Panc1 (cell line): Measurements from ENCODE around the gene MUC5AC. TPM values are rescaled to one million over a fixed set of nuclear protein-coding genes. Genes with fewer than 3 reads are reported as not detected.

Experiments
- ATAC-seq: fragments of 200-7000 bp; cut with Tn5 transposase; 2 replicates; pipeline ENCODE4 v1.9.1; 2020; ENCODE audit warnings: mild to moderate bottlenecking, moderate library complexity
- BruUV-seq: library from RNA; stranded (reverse); fragments of 400-500 nt; replicated peaks from 2 replicates; lab custom pipeline; 2021; lab: Mats Ljungman, UMichigan
- CTCF ChIA-PET: fragments of 300-600 bp; sonication (Branson Sonifier 250); formaldehyde crosslinking; loops from one replicate; lab custom pipeline; 2022; ENCODE audit warnings: antibody characterized with exemption; lab: Charles Lee
- POLR2A ChIA-PET: fragments of 300-600 bp; sonication (Branson Sonifier 250); formaldehyde crosslinking; loops from one replicate; lab custom pipeline; 2022; ENCODE audit warnings: antibody characterized with exemption; lab: Charles Lee
- DNase-seq: peaks from one replicate; pipeline ENCODE4 v3.0.0-alpha.2; 2010; ENCODE audit warnings: low read depth, low spot score
- H3K27ac ChIP-seq: 2 replicates; pipeline ENCODE4 v1.5.1; 2011; ENCODE audit warnings: mild to moderate bottlenecking, low read length, inconsistent platforms
- H3K27me3 ChIP-seq: fragments of 200-500 bp; sonication (Bioruptor generic); 2 replicates; pipeline ENCODE4 v1.6.0; 2014; ENCODE audit warnings: low read length, inconsistent platforms; ENCODE audit not compliant: control insufficient read depth, insufficient read depth
- H3K36me3 ChIP-seq: fragments of 200-500 bp; sonication (Bioruptor generic); 2 replicates; pipeline ENCODE4 v1.5.1; 2014; ENCODE audit warnings: inconsistent platforms, mild to moderate bottlenecking, low read length, moderate library complexity; ENCODE audit not compliant: control insufficient read depth, insufficient read depth
- H3K4me1 ChIP-seq: 2 replicates; pipeline ENCODE4 v1.5.1; 2011; ENCODE audit warnings: inconsistent platforms, mild to moderate bottlenecking, low read length, moderate library complexity; ENCODE audit not compliant: control insufficient read depth, insufficient read depth
- H3K4me3 ChIP-seq, 2 experiments: 2 replicates each; pipeline ENCODE4 v1.5.1; 2011 to 2012; ENCODE audit warnings: low read depth in 2 of 2, low read length in 2 of 2, mild to moderate bottlenecking in 2 of 2, inconsistent platforms in 1 of 2, moderate library complexity in 1 of 2
- H3K9me3 ChIP-seq: fragments of 200-500 bp; sonication (Bioruptor generic); 2 replicates; pipeline ENCODE4 v1.5.1; 2014; ENCODE audit warnings: low read depth, mild to moderate bottlenecking, inconsistent platforms, low read length, moderate library complexity; ENCODE audit not compliant: control insufficient read depth, insufficient read depth
- POLR2AphosphoS5 ChIP-seq: IDR thresholded peaks from 2 replicates; pipeline ENCODE4 v1.6.1; 2012; ENCODE audit warnings: mild to moderate bottlenecking, low read depth, low read length, moderate library complexity
- SIN3A ChIP-seq: IDR thresholded peaks from 2 replicates; pipeline ENCODE4 v1.6.1; 2012; ENCODE audit warnings: low read depth, mild to moderate bottlenecking, low read length, moderate library complexity, borderline replicate concordance; ENCODE audit not compliant: insufficient read depth
- TCF7L2 ChIP-seq: IDR thresholded peaks from 2 replicates; pipeline ENCODE4 v1.6.1; 2011; ENCODE audit warnings: mild to moderate bottlenecking, low read depth, low read length, inconsistent platforms
- in situ Hi-C: cut with HindIII; loops from 2 replicates; pipeline ENCODE4 v1.10.0; 2016; ENCODE audit warnings: low sequenced_read_pairs, low pct_unique_long_range_greater_than_20kb
- intact Hi-C: fragments of 100-400 bp; cut with micrococcal nuclease; formaldehyde crosslinking; loops from one replicate; pipeline ENCODE4 v1.10.0; 2022; ENCODE audit not compliant: unreplicated experiment
- total RNA-seq: library from RNA; stranded (reverse); gene quantifications from one replicate; pipeline ENCODE4 v1.2.1, GENCODE V29; 2021; ENCODE audit not compliant: unreplicated experiment
- TF ChIP-seq, protein P1 (sequence below): fragments of 450-650 bp; IDR thresholded peaks from 2 replicates; pipeline ENCODE4 v1.5.1; 2017; ENCODE audit warnings: mild to moderate bottlenecking
- TF ChIP-seq, protein P2 (sequence below), 2 experiments: IDR thresholded peaks; 2 replicates each; pipeline ENCODE4 v1.6.1; 2011 to 2012; ENCODE audit warnings: low read depth in 2 of 2, control low read depth in 1 of 2, low read length in 1 of 2, mild to moderate bottlenecking in 1 of 2, moderate library complexity in 1 of 2; ENCODE audit not compliant: insufficient read depth in 1 of 2

The MUC5AC gene
- total RNA-seq, 1 experiment from 2014 or later, result 0.03 TPM

DNA sequence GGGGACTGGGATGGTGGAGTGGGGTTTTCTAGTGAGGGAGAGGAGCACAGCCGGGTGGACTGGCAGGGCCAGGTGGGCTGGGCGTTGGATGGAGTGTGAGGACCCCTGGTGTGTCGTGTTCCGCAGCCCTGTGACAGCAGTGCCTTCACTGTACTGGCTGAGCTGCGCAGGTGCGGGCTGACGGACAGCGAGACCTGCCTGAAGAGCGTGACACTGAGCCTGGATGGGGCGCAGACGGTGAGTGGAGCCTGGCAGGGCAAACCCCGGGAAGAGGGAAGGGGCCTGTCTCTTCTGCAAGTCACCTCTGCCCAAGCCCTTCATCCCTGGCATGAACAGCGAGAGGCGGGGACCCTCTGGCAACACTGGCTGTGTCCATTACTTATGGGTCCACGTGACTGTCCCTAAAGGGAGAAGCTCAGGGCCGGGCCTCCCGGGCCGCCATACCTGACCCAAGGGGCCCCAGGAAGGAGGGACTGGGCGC lies 10.0 kb downstream of the MUC5AC start:
- intact Hi-C loops, result no loop called here

DNA sequence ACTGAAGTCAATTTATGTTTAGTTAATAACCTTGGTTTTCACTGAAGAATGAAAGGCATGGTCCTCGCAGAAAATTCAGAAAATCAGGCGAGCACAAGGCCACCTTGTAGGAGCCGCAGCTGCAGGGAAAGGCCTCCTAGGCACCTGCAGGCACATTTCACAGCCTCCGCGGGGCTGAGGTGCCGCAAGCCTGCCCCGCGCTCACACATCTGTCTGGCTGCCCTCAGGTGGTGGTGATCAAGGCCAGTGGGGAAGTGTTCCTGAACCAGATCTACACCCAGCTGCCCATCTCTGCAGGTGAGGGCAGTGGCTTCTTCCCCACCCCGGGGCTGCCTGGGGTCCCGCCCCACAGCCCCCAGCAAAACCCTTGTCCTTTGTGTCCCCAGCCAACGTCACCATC lies 10.5 kb downstream of the MUC5AC start:
- no TSS peak for BruUV-seq
- H3K9me3 ChIP-seq, result no peaks in the 10 kb centered on the region

More for the DNA sequence above, 10.0 kb downstream of the MUC5AC start:
- in situ Hi-C loops, result no loop called here
- no peaks in the 10 kb centered on the region for H3K9me3 ChIP-seq
- POLR2A ChIA-PET, result no interaction called here
- no peak overlapping the region for H3K4me3 ChIP-seq
- ATAC-seq, result no peak
- BruUV-seq, result no TSS peak
- no peak for TF ChIP-seq SIN3A
- TF ChIP-seq TCF7L2, result no peak
- TF ChIP-seq, protein P1, sequence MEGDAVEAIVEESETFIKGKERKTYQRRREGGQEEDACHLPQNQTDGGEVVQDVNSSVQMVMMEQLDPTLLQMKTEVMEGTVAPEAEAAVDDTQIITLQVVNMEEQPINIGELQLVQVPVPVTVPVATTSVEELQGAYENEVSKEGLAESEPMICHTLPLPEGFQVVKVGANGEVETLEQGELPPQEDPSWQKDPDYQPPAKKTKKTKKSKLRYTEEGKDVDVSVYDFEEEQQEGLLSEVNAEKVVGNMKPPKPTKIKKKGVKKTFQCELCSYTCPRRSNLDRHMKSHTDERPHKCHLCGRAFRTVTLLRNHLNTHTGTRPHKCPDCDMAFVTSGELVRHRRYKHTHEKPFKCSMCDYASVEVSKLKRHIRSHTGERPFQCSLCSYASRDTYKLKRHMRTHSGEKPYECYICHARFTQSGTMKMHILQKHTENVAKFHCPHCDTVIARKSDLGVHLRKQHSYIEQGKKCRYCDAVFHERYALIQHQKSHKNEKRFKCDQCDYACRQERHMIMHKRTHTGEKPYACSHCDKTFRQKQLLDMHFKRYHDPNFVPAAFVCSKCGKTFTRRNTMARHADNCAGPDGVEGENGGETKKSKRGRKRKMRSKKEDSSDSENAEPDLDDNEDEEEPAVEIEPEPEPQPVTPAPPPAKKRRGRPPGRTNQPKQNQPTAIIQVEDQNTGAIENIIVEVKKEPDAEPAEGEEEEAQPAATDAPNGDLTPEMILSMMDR, result no peak
- TF ChIP-seq, protein P2, sequence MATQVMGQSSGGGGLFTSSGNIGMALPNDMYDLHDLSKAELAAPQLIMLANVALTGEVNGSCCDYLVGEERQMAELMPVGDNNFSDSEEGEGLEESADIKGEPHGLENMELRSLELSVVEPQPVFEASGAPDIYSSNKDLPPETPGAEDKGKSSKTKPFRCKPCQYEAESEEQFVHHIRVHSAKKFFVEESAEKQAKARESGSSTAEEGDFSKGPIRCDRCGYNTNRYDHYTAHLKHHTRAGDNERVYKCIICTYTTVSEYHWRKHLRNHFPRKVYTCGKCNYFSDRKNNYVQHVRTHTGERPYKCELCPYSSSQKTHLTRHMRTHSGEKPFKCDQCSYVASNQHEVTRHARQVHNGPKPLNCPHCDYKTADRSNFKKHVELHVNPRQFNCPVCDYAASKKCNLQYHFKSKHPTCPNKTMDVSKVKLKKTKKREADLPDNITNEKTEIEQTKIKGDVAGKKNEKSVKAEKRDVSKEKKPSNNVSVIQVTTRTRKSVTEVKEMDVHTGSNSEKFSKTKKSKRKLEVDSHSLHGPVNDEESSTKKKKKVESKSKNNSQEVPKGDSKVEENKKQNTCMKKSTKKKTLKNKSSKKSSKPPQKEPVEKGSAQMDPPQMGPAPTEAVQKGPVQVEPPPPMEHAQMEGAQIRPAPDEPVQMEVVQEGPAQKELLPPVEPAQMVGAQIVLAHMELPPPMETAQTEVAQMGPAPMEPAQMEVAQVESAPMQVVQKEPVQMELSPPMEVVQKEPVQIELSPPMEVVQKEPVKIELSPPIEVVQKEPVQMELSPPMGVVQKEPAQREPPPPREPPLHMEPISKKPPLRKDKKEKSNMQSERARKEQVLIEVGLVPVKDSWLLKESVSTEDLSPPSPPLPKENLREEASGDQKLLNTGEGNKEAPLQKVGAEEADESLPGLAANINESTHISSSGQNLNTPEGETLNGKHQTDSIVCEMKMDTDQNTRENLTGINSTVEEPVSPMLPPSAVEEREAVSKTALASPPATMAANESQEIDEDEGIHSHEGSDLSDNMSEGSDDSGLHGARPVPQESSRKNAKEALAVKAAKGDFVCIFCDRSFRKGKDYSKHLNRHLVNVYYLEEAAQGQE (IDR thresholded peaks at IDR 0.05; ENCODE audit: insufficient read depth in 1 of 2, low read depth in 2 of 2, low read length in 1 of 2), result no peak
- no peak for TF ChIP-seq POLR2AphosphoS5
- H3K36me3 ChIP-seq, result no peaks in the 10 kb centered on the region
- no peak for DNase-seq
- peaks cover 12% of the 10 kb centered on the region for H3K4me1 ChIP-seq
- CTCF ChIA-PET, result interaction anchor here (0.6 kb wide), 1 partner anchor 187 kb away, joined by 6 read pairs; no protein-coding TSS in a partner anchor
- H3K27me3 ChIP-seq, result no peaks in the 10 kb centered on the region
- no peak overlapping the region for H3K27ac ChIP-seq

More for the DNA sequence above, 10.5 kb downstream of the MUC5AC start:
- intact Hi-C loops (no loop called here), in situ Hi-C loops (no loop called here)
- peaks cover 12% of the 10 kb centered on the region for H3K4me1 ChIP-seq
- DNase-seq (no peak), ATAC-seq (no peak)
- no peak overlapping the region for H3K27ac ChIP-seq
- no peaks in the 10 kb centered on the region for H3K27me3 ChIP-seq
- ChIA-PET CTCF (interaction anchor here (0.6 kb wide), 1 partner anchor 187 kb away, joined by 6 read pairs; no protein-coding TSS in a partner anchor), POLR2A (no interaction called here)
- no peaks in the 10 kb centered on the region for H3K36me3 ChIP-seq
- TF ChIP-seq TCF7L2 (no peak), SIN3A (no peak), POLR2AphosphoS5 (no peak)
- TF ChIP-seq, protein P1, result no peak
- TF ChIP-seq, protein P2 (IDR thresholded peaks at IDR 0.05; ENCODE audit: insufficient read depth in 1 of 2, low read depth in 2 of 2, low read length in 1 of 2), result no peak
- H3K4me3 ChIP-seq, result no peak overlapping the region
